ENCODE measurements around the gene ZNF574. TPM values are rescaled to one million over a fixed set of nuclear protein-coding genes. Genes with fewer than 3 reads are reported as not detected.

Gene ZNF574
- total and polyA plus RNA-seq, 2 donors from 2014 or later, result 7.2 to 12.7 TPM

GRCh38 chr19:42053037-42053935 lies 22.7 kb upstream of the ZNF574 start:
- Histone ChIP-seq H3K27ac (ENCODE audit: low read depth in 2 of 2, low read length in 2 of 2) (no peak overlapping the region), H3K9me3 (ENCODE audit: control insufficient read depth in 2 of 3, insufficient read depth in 1 of 3, low read length in 3 of 3) (no peaks in the 10 kb centered on the region), H3K27me3 (ENCODE audit: control insufficient read depth, insufficient read depth, low read length) (no peaks in the 10 kb centered on the region), H3K4me3 (ENCODE audit: low read length in 3 of 3) (no peak overlapping the region), H3K9ac (ENCODE audit: low read length in 3 of 3) (no peak overlapping the region), H3K4me1 (ENCODE audit: control insufficient read depth in 2 of 3, insufficient read depth in 2 of 3, low read depth in 1 of 3, low read length in 3 of 3) (no peaks in the 10 kb centered on the region), H3K36me3 (ENCODE audit: control insufficient read depth in 2 of 3, insufficient read depth in 3 of 3, low read length in 3 of 3) (no peaks in the 10 kb centered on the region)
- DNase-seq (no peak), FAIRE-seq (no peak)
- TF ChIP-seq CTCF (IDR thresholded peaks at IDR 0.05; ENCODE audit: borderline replicate concordance, extremely low read depth, insufficient read depth), result no peak
- intact Hi-C loops (cut with DNase I), result no loop called here

DNA sequence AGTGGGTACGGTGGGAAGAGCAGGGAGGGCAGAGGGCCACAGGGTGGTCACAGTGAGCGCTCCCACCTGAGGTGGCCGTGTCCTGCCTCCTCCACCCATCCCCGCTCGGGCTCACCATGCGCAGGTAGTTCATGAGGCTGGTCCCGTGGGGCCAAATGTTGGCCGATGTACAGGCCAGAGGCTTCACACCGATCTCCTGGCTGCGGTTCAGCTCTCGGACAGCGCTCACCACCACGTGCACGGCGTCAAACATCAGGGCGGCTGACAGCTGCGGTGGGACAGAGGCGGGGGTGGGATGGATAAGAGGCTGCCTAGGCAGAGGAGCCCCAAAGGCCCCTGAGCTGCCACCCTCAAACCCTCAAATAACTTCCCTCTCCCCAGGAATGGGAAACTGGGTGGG lies 21.8 kb upstream of the ZNF574 start:
- Histone ChIP-seq H3K9me3 (ENCODE audit: control insufficient read depth in 2 of 3, insufficient read depth in 1 of 3, low read length in 3 of 3) (no peaks in the 10 kb centered on the region), H3K4me1 (ENCODE audit: control insufficient read depth in 2 of 3, insufficient read depth in 2 of 3, low read depth in 1 of 3, low read length in 3 of 3) (no peaks in the 10 kb centered on the region), H3K9ac (ENCODE audit: low read length in 3 of 3) (no peak overlapping the region), H3K4me3 (ENCODE audit: low read length in 3 of 3) (no peak overlapping the region), H3K36me3 (ENCODE audit: control insufficient read depth in 2 of 3, insufficient read depth in 3 of 3, low read length in 3 of 3) (no peaks in the 10 kb centered on the region), H3K27ac (ENCODE audit: low read depth in 2 of 2, low read length in 2 of 2) (no peak overlapping the region), H3K27me3 (ENCODE audit: control insufficient read depth, insufficient read depth, low read length) (no peaks in the 10 kb centered on the region)
- DNase-seq, result no peak
- intact Hi-C loops (cut with DNase I), result no loop called here
- no peak for FAIRE-seq
- TF ChIP-seq CTCF (IDR thresholded peaks at IDR 0.05; ENCODE audit: borderline replicate concordance, extremely low read depth, insufficient read depth), result no peak

- Histone ChIP-seq H3K9ac (ENCODE audit: low read length in 3 of 3) (no peak overlapping the region), H3K36me3 (ENCODE audit: control insufficient read depth in 2 of 3, insufficient read depth in 3 of 3, low read length in 3 of 3) (no peaks in the 10 kb centered on the region), H3K27me3 (ENCODE audit: control insufficient read depth, insufficient read depth, low read length) (no peaks in the 10 kb centered on the region), H3K9me3 (ENCODE audit: control insufficient read depth in 2 of 3, insufficient read depth in 1 of 3, low read length in 3 of 3) (no peaks in the 10 kb centered on the region), H3K4me1 (ENCODE audit: control insufficient read depth in 2 of 3, insufficient read depth in 2 of 3, low read depth in 1 of 3, low read length in 3 of 3) (no peaks in the 10 kb centered on the region), H3K27ac (ENCODE audit: low read depth in 2 of 2, low read length in 2 of 2) (no peak overlapping the region), H3K4me3 (ENCODE audit: low read length in 3 of 3) (no peak overlapping the region)
- no peak for TF ChIP-seq CTCF (IDR thresholded peaks at IDR 0.05; ENCODE audit: borderline replicate concordance, extremely low read depth, insufficient read depth)
- intact Hi-C loops (cut with DNase I), result no loop called here
- DNase-seq (no peak), FAIRE-seq (no peak)
These were observed 18.1 kb upstream of the ZNF574 start for GRCh38 chr19:42057846-42058245.
